LNCaP clone FGC (cell line): Measurements from ENCODE around the gene GAGE10.

Source experiments
- DNase-seq: peaks from one replicate; pipeline ENCODE4 v3.0.0-alpha.2; 2011; ENCODE audit warnings: low read depth
- H3K4me3 ChIP-seq: 2 replicates; pipeline ENCODE4 v1.5.1; 2011; ENCODE audit warnings: mild to moderate bottlenecking, low read depth, low read length, control low read depth
- TF ChIP-seq, protein P1 (sequence below): IDR thresholded peaks from 2 replicates; pipeline ENCODE4 v1.5.1; 2012; ENCODE audit warnings: mild to moderate bottlenecking; ENCODE audit not compliant: control insufficient read depth, insufficient read depth; ENCODE audit errors: extremely low read depth

The GAGE10 gene

GRCh38 chrX:49276207-49276606 lies 27.2 kb upstream of the GAGE10 start:
- TF ChIP-seq, protein P1, sequence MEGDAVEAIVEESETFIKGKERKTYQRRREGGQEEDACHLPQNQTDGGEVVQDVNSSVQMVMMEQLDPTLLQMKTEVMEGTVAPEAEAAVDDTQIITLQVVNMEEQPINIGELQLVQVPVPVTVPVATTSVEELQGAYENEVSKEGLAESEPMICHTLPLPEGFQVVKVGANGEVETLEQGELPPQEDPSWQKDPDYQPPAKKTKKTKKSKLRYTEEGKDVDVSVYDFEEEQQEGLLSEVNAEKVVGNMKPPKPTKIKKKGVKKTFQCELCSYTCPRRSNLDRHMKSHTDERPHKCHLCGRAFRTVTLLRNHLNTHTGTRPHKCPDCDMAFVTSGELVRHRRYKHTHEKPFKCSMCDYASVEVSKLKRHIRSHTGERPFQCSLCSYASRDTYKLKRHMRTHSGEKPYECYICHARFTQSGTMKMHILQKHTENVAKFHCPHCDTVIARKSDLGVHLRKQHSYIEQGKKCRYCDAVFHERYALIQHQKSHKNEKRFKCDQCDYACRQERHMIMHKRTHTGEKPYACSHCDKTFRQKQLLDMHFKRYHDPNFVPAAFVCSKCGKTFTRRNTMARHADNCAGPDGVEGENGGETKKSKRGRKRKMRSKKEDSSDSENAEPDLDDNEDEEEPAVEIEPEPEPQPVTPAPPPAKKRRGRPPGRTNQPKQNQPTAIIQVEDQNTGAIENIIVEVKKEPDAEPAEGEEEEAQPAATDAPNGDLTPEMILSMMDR, result no peak
- no peak overlapping the region for H3K4me3 ChIP-seq
- DNase-seq, result no peak

DNA sequence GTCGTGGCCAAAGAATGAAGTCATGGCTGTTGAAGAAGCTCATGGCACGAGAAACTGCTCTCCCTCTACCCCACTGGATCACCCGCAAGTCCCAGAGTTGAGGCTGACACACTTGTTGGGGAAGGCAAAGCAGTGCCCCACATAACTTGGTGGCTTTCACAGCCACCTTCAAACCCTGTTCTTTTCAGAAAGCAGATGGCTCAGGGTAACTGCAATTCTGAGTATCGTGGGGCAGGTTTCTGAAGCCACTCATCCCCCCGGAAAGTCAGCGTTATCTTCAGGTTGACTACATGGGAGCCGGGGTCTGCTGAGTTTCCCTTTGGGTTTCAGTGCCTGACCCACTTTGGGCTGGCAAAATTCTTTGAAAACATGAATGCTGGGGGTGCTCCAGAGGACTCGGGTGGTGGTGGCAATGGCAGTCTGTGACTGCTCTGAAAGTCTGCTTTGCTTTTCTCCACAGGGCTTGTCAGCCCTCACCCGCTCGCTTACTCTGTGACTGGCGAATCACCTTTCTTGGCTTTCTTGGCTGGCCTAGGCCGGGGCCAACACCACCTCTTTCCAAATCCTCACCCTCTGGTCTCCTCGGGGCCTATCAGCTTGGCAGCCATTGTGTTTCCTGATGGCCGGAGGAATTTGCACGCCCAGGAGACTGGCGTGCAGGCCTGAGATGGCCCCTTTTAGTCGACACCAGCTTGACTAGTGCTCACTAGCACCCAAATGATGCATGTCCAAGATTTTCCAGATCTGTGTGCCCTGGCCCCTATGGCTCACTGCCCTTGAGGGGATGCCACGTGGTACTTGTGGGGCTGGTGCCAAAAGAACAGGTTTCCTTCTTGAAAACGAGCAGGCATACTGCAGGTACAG lies 26.5 kb upstream of the GAGE10 start:
- no peak for DNase-seq
- H3K4me3 ChIP-seq, result no peak overlapping the region
- TF ChIP-seq, protein P1, result no peak

- no peak overlapping the region for H3K4me3 ChIP-seq
- TF ChIP-seq, protein P1, result no peak
- DNase-seq, result no peak
Measured at GRCh38 chrX:49277535-49277830, 26.0 kb upstream of the GAGE10 start.

GRCh38 chrX:49278081-49278480 lies 25.4 kb upstream of the GAGE10 start:
- TF ChIP-seq, protein P1, result no peak
- DNase-seq, result no peak
- H3K4me3 ChIP-seq, result no peak overlapping the region

- H3K4me3 ChIP-seq, result no peak overlapping the region
- DNase-seq, result no peak
- TF ChIP-seq, protein P1, result no peak
Measured at GRCh38 chrX:49282647-49283011, 20.8 kb upstream of the GAGE10 start.

GRCh38 chrX:49284212-49284611 lies 19.2 kb upstream of the GAGE10 start:
- no peak overlapping the region for H3K4me3 ChIP-seq
- TF ChIP-seq, protein P1, result no peak
- DNase-seq, result no peak

DNA sequence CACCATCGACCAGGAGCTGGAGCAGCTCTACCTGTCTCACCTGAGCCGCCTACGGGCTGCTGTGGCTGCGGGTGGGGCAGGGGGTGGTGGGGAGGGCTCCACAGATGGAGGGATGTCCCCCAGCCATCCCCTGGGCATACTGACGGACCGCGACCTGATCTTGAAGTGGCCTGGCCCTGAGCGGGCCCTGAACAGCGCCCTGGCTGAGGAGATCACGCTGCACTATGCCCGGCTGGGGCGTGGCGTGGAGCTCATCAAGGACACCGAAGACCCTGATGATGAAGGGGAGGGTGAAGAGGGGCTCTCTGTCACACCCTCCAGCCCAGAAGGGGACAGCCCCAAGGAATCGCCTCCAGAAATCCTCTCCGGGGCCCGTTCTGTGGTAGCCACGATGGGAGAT lies 17.3 kb upstream of the GAGE10 start:
- TF ChIP-seq, protein P1, result no peak
- no peak overlapping the region for H3K4me3 ChIP-seq
- no peak for DNase-seq
